Occipital lobe (tissue), 2 donors: ENCODE data around the gene GFER. TPM values are rescaled to one million over a fixed set of nuclear protein-coding genes. Genes with fewer than 3 reads are reported as not detected.
"Not testable (repeated sequence)": the region's sequence is repeated elsewhere in the genome, so short reads cannot be mapped to it uniquely, and the experiment has no call there.

Experiments used
- DNase-seq: peaks from one replicate; lab custom pipeline; 2025; lab: John Stamatoyannopoulos, UW
- total RNA-seq: library from RNA; depleted of rRNA; stranded (reverse); fragments of >200 nt; gene quantifications from one replicate; pipeline ENCODE4 v1.2.3, GENCODE V29; 2014

The GFER gene
- 10.9 TPM for total RNA-seq

- DNase-seq: peak; percentile 86
Observed at GRCh38 chr16:1983544-1984346, at the start of gene GFER. Gene GFER (plus strand): TSS chr16:1984193. CDS start chr16:1984219, 26 bp downstream.

- DNase-seq: no peak
Observed at GRCh38 chr16:1936945-1937479, 47.0 kb upstream of the GFER start.

GRCh38 chr16:1938316-1938715 lies 45.7 kb upstream of the GFER start:
- DNase-seq: no peak

- DNase-seq: no peak
Observed at GRCh38 chr16:1938910-1939309, 45.1 kb upstream of the GFER start.

- DNase-seq: not testable (repeated sequence)
Observed at GRCh38 chr16:1939833-1940232, 44.2 kb upstream of the GFER start.

GRCh38 chr16:1940273-1941161 lies 43.5 kb upstream of the GFER start:
- DNase-seq: no peak

- no peak for DNase-seq
Observed at GRCh38 chr16:1941162-1942046, 42.6 kb upstream of the GFER start.

GRCh38 chr16:1942047-1942809 lies 41.8 kb upstream of the GFER start:
- DNase-seq: no peak

GRCh38 chr16:1942810-1943726 lies 40.9 kb upstream of the GFER start, which contains the start of gene MSRB1:
Gene MSRB1 (minus strand): TSS chr16:1943199. CDS start chr16:1943156, 43 bp downstream.
- peak; percentile 98 for DNase-seq

- no peak for DNase-seq
Observed at GRCh38 chr16:1944612-1945199, 39.3 kb upstream of the GFER start.

- no peak for DNase-seq
Observed at GRCh38 chr16:1945559-1946391, 38.2 kb upstream of the GFER start.

- DNase-seq: no peak
Observed at GRCh38 chr16:1946495-1947368, 37.3 kb upstream of the GFER start.

- no peak for DNase-seq
Observed at GRCh38 chr16:1947369-1947670, 36.7 kb upstream of the GFER start.

- no peak for DNase-seq
Observed at GRCh38 chr16:1949507-1949906, 34.5 kb upstream of the GFER start.

GRCh38 chr16:1950047-1950446 lies 33.9 kb upstream of the GFER start:
- no peak for DNase-seq

- no peak for DNase-seq
Observed at GRCh38 chr16:1950559-1950958, 33.4 kb upstream of the GFER start.

GRCh38 chr16:1953734-1954133 lies 30.3 kb upstream of the GFER start:
- DNase-seq: no peak
